Renal cortical epithelial cell (primary cell): ENCODE data around the gene SNRPA. TPM values are rescaled to one million over a fixed set of nuclear protein-coding genes. Genes with fewer than 3 reads are reported as not detected.
"Not testable (repeated sequence)": the region's sequence is repeated elsewhere in the genome, so short reads cannot be mapped to it uniquely, and the experiment has no call there.

Experiments used
- DNase-seq: peaks from one replicate; pipeline ENCODE4 v3.0.0-alpha.2; 2011; ENCODE audit warnings: low read depth
- total RNA-seq: library from RNA; depleted of rRNA; stranded (reverse); fragments of >200 nt; gene quantifications from 2 replicates; pipeline ENCODE4 v1.2.3, GENCODE V29; 2014

The SNRPA gene
- total RNA-seq, 1 donor from 2014 or later, result 17.4 TPM

DNA sequence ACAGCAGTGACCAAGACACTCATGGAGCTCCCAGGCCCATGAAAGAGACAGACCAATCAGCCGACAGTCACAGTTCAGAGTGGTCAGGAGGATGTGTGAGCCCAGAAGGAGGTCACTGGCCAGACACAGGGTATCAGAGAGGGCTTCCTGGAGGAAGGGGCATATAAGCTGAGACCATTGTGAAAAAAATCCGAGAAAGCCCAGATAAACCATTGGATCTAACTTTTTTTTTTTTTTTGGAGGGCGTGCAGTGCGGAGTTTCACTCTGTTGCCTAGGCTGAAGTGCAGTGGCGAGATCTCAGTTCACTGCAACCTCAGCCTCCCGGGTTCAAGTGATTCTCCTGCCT, 29.9 kb upstream of the SNRPA start:
- DNase-seq, result no peak

DNA sequence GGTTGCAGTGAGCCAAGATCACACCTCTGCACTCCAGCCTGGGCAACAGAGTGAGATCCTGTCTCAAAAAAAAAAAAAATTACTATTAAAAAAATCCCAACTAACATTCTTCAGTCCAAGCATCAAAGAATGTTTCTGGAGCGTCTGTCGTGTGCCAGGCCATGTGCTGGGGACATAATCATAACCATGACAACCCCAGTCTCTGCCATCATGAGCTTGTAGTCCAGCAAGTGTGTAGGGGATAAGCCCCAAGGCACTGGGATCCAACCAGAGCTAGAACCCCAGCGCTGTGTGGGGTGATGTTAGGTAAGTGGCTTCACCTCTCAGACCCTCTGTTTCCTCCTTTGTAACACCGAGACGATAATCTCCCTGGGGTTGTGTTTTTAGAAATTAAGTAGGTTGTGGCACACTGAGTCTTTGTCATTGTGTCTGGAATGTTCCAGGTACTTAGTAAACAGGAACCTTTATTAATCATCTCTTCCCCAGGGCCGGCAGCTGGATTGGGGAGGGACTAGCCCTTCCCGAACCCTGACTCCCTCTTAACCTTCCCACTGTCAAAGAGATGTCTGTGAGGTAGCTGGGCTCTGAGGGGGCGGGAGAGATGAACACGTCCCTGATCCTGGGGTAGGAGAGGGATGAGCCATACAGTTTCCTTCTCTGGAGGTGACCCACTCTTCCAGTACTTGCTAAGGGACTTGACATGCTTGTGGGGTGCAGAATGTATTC, 28.9 kb upstream of the SNRPA start:
- DNase-seq, result peak; percentile 78

DNA sequence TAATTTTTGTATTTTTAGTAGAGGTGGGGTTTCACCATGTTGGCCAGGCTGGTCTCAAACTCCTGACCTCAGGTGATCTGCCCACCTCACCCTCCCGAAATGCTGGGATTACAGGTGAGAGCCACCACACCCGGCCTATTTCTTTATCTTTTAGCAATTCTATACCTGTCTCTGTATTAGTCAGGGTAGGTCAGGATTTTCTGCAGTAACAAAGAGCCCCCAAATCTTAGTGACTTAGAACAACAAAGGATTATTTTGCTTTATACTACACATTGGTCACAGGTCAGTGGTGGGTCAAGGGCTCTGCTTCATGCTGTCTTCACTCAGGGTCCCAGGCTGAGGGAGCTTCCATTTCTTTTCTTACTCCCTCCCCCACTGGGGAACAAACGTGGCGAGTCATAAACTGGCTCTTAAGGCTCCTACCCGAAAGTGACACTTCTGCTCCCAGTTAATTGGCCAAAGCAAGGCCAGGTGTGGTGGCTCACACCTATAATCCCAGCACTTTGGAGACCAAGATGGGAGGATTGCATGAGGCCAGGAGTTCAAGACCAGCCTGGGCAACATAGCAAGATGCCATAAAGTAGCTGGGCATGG, 27.2 kb upstream of the SNRPA start:
- no peak for DNase-seq

DNA sequence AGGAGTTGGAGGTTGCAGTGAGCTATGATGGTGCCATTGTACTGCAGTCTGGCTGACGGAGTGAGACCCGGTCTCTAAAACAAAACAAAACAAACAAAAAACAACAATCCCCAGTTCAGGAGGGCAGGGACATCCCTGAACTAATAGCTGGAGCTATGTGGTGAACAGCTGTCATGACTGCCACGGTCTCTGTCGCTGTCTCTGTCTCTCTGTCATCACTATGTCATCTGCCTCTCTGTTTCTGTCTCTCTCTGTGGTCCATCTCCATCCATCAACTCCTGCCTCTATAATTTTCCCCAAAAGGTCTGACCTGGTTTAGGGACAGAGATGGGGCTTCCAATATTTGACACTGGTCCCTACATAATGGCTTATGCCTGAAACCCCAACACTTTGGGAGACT, 26.7 kb upstream of the SNRPA start:
- no peak for DNase-seq

DNA sequence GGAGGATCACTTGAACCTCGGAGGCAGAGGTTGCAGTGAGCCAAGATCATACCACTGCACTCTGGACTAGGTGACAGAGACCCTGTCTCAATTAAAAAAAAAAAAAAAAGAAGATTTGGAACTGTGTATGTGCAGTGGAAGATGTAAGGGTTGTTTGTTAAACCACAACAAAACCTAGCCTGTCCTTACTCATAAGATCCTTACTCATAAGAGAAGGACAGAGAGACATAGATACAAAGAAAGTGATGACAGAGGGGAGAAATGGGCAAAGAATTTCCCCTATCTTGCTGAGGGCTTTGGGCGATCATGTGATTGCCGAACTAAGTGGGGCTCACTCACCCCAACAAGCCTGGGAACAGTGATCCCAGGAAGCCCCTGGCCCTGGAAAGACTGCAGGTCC, 26.1 kb upstream of the SNRPA start:
- no peak for DNase-seq

DNA sequence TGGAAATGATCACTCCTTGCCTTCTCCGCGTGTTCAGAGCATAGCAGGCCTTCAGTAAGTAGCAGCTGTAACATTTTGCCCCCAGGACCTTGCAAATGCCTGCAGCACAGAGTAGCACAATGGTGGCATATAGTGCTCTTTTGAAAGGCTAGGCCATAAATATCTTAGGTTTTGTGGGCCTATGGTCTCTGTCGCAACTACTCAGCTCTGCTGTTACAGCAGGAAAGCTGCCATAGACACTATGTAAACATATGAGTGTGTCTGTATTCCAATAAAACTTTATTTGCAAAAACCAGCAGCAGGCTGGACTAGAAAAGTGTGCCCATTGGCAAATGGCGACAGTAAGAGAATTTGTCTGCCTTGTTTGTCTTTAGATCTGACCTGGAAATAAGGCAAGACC, 24.7 kb upstream of the SNRPA start:
- DNase-seq, result no peak

DNA sequence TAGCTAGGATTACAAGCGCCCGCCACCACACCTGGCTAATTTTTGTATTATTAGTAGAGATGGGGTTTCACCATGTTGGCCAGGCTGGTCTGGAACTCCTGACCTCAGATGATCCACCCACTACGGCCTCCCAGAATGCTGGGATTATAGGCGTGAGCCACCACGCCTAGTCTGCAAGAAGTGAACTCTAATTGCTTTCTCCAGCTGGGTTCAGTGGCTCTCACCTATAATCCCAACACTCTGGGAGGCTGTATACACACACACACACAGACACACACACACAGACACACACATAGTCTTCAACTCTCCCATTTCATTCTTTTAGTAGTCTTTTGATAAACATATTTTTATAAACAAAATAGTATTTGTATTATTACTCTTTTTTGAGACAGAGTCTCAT, 20.9 kb upstream of the SNRPA start:
- not testable (repeated sequence) for DNase-seq

DNA sequence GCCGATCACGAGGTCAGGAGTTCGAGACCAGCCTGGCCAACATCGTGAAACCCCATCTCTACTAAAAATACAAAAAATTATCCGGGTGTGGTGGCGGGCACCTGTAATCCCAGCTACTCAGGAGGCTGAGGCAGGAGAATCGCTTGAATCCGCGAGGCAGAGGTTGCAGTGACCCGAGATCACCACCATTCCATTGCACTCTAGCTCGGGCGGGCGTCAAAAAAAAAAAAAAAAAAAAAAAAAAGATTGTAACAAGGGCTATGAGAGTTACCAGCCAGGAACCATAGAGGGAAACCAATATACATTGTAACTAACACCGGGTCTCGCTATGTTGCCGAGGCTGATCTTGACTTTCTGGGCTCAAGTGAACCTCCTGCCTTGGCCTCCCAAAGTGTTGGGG, 18.7 kb upstream of the SNRPA start:
- DNase-seq, result not testable (repeated sequence)

DNA sequence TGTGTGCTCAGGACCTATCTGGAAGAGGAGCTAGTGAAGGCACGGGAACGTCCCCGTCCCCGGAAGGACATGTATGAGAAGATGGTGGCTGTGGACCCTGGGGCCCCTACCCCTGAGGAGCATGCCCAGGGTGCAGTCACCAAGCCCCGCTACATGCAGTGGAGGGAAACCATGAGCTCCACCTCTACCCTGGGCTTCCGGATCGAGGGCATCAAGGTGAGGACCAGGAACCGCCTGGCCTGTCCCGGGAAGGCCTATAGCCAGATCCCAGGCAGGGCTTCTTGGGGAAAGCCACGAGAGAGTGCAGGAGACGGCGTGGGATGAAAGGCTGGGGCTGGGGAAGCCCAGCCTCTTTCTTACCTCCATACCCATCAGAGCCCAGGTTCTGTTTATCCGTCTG, 17.9 kb upstream of the SNRPA start:
- DNase-seq, result no peak

DNA sequence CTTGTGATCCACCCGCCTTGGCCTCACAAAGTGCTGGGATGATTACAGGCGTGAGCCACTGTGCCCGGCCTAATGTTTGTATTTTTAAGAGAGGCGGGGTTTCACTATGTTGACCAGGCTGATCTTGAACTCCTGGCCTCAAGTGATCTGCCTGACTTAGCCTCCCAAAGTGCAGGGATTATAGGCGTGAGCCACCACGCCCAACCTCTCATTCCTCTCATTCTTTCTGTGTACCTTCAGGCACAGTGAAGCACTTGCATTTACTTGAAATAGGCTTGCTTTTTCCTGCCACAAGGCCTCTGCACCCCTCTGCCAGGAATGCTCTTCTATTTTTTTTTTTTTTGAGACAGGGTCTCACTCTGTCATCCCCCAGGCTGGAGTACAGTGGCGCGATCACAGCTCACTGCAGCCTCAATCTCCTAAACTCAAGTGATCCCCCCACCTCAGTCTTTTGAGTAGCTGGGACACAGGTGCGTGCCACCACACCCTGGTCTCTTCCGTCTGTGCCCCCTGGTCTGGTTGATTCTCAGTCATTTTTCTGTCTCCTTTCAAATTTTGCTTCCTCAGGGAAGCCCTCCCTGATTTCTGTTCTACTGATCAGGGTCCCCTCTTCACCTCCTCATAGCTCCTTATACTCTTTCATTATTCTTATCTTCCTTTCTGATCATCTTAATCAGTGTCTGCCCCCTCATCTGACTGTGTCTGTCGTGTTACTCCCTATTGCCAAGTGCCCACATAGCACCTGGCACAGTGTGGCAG, 15.8 kb upstream of the SNRPA start:
- no peak for DNase-seq

DNA sequence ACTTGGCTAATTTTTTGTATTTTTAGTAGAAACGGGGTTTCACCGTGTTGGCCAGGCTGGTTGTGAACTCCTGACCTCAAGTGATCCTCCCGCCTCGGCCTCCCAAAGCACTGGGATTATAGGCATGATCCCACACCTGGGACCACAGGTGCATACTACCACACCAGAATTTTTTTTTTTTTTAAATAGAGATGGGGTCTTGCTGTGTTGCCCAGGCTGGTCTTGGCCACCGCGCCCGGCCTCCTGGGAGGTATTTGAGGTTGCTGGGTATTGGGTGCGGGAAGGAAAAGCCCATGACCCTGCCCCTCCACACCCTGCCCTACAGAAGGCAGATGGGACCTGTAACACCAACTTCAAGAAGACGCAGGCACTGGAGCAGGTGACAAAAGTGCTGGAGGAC, 14.3 kb upstream of the SNRPA start:
- no peak for DNase-seq

DNA sequence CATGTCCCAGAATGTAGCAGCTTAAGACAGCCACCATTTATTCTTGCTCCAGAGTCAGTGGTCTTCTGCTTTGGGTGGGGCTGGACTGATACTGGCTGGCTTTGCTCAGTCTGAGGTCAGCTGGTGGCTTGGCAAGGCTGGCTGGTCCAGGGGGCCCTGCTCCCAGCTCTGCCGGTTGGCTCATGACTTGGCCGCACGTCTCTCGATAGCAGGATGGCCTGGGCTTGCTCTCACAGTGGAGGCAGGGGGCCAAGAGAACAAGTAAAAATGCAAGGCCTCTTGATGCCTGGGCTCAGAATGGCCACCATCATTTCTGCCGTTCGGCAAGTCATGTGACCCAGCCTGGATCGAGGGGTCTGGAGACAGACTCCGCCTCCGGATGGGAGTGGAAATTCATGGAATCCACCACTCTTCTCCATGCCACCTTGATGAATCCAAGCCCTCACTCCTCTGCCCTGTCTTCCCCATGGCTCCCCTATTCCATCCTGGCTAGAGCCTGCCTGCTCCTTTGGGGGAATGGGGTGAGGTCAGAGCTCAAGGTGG, 13.8 kb upstream of the SNRPA start:
- DNase-seq, result no peak

DNA sequence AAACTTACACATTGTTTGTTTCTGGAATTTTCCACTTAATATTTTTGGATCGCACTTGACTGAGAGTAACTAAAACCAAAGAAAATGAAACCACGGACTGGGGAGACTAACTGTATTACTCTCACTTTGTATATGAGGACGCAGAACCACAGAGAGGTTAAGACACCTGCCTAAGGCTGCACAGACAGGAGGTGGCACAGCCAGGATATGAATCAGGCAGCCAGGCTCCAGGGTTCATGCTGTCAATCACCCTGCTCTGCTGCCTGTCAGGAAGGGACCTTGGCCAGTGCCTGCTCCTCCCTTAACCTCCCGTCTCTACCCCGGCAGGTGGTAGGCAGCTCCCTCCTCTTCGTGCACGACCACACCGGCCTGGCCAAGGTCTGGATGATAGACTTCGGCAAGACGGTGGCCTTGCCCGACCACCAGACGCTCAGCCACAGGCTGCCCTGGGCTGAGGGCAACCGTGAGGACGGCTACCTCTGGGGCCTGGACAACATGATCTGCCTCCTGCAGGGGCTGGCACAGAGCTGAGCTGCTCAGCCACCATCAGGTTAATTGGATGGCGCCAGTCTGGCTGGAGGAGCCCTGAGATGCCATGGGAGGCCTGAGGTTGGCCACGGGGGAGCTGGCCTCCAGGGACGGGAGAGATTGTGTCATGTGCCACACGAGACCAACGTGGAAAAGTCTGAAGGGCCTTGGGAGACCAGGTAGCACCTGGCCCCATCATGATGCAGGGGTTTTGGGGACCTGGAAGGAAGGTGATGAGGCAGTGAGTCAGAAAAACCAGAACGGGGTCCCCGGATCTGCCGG, 11.8 kb upstream of the SNRPA start:
- DNase-seq, result no peak

DNA sequence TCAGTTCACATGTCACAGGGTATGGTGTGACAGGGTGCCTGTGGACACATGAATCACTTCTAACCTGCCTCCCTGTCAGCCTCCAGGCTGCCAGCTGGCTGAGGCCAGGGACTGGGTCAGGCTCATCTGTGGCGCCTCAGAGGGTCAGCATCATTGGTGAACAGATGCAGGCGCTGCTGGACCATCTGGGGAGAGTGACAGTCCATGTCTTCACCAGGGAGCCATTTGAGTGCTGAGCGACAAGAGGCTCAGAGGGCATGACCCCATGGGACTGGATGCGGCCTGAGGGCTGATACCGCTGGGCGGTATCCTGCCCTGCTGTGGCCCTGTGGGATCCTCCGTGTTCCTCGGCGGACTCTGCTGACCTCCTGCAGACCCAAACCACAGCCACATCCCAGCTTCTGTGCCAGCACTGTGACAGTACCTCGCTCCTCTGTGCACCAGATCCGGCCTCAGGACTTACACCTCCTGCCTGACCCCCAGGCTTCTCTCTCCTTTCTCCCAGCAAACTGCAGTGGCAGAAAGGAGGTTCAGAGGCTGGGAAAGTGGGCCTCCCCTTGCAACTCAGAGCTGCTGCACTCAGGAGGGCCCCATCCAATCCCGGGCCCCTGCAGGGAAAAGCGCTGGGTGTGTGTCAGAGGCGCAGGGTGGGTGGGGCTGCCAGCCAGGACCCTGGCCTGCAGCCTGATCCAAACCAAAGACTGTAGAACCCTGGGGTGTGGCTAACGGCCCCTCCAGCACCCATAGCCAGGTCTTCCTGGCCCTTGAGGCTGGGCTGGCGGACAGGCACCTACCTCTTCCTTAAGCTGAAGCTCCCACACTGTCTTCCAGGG, 10.9 kb upstream of the SNRPA start:
- DNase-seq, result no peak

DNA sequence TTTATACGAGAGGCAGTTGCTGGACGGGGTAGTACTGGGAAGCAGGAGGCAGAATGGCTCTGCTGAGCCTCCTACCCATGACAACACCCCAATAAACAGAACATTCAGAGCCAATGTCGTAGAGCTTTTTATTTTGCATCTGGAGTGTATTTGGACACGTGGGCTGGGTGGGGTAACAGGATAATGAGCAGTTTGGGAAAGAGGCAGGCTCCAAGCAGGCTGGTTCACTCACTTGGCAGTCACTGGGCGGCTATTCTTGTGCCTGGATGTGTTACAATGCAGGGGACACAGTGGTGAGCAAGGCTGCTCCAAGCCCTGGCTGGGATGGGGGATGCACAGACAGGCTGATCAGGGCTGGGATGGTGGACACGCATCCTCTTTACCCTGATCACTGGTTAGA, 10.3 kb upstream of the SNRPA start:
- DNase-seq, result no peak

DNA sequence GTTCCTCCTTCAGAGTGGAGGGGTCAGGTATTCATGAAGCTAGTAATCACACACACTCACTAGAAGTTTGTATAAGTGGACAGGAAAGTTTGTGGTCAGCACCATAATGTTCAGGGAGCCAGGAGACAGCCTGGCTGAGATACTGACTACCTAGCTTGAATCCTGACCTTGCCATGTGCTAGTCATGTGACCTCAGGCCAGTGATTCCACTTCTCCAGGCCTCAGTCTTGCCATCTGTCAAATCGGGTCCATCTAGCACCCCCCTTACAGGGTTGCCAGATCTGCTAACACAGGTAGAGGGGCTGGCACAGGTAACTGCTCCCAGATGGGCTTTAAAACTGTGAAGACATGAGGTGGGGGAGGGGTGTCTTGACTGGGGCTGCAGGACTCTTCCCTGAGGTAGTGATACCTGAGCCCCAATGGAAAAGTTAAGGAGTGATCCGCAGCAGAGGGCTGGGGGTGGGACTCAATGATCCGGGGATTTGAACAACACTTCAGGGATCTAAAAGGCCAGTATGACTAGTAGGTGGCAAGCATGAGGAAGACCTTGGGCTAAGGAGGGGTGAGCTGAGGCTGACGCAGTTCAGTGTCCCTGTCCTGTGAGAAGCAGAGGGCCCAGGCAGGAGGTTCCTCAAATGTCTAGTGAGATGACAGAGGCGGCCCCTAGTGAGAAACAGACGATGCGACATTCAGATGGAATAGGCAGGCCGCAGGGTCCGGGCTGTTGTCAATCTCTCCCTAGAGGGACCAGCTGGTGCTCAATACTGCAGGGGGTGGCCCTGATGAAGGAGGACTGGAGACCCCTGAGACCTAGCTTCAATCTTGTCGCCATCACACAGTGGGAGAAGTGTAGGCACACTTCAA, 9.2 kb upstream of the SNRPA start:
- DNase-seq, result no peak

DNA sequence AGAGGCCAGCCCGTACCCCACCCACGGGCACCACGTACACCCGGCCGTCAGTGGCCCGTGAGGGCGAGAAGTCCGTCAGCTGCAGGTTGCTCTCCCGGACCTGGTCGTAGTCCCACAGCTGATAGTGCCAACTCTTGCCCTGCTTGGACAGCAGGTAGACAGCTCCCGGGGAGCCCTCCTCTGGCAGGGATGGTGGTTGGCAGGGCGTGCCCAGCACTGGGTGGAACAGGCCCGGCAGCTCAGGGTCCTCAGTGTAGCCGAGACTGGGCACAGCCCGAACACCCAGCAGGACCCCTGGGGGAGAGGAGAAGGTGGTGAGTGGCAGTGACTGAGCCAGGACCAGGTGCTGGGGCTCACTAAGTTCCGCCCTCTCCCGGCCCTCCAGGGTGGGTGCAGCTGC, 8.5 kb upstream of the SNRPA start:
- DNase-seq, result no peak

DNA sequence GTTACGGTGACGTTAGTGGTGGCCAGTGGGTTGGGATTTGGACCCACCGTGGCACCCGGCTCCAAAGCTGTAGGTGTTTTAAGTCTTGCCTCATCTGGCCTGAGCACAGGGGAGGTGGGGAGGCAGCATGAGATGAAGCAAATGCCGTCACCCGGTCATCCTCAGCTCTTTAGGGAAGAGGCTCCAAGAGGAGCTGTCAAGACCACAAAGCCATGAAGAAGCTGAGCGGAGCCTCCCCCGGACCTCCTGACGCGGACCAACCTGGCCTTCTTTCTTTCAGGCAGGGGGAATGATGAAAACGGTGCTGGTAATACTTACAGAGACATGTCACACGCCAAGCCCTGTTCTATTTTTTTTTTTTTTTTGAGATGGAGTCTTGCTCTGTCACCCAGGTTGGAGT, 8.1 kb upstream of the SNRPA start:
- DNase-seq, result no peak

DNA sequence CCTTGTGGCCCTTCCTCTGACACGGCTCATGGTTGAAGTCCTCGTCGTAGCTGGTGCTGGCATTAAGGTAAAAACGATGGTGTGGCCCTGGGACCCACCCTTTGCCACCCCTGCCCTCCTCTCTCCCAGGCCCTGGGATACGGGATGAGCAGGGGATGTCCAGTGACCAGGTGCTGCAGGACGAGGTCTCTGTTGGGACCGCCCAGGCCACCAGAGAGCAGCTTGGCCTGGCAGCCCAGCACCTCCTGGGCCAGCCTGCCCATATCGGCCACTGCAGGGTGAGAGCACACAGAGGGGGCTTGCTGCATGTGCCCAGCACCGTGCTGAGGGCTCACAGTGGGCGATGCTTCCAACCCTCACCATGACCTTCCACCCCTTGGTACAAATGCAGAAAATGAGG, 7.1 kb upstream of the SNRPA start:
- DNase-seq, result no peak
